Measurements from ENCODE around the gene CDHR2. TPM values are rescaled to one million over a fixed set of nuclear protein-coding genes. Genes with fewer than 3 reads are reported as not detected.
"Not testable (repeated sequence)": the region's sequence is repeated elsewhere in the genome, so short reads cannot be mapped to it uniquely, and the experiment has no call there.

CDHR2 gene
- polyA plus RNA-seq, 4 donors, result 0.49 to 23.2 (median 14.2) TPM

DNA sequence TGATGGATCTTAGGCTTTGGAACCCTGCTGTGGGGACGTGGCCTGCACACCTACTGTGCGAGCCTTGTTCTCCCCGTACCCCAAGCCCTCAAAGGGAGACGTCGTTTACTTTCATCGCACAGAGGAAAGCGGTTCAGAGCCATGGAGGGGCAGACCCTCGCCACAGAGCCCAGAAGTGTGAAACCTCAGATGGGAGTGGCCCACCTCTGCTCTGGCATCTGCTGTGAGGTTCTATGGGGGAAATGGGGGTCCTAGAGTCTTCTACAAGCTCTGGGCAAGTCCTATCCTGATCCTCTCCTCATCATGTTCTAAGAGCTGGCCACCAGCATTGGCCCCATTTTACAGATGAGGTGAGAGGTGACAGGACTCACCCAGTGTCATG lies 8.2 kb upstream of the CDHR2 start:
- no peak for DNase-seq (ENCODE audit: low read depth in 4 of 4, low spot score in 3 of 4)

DNA sequence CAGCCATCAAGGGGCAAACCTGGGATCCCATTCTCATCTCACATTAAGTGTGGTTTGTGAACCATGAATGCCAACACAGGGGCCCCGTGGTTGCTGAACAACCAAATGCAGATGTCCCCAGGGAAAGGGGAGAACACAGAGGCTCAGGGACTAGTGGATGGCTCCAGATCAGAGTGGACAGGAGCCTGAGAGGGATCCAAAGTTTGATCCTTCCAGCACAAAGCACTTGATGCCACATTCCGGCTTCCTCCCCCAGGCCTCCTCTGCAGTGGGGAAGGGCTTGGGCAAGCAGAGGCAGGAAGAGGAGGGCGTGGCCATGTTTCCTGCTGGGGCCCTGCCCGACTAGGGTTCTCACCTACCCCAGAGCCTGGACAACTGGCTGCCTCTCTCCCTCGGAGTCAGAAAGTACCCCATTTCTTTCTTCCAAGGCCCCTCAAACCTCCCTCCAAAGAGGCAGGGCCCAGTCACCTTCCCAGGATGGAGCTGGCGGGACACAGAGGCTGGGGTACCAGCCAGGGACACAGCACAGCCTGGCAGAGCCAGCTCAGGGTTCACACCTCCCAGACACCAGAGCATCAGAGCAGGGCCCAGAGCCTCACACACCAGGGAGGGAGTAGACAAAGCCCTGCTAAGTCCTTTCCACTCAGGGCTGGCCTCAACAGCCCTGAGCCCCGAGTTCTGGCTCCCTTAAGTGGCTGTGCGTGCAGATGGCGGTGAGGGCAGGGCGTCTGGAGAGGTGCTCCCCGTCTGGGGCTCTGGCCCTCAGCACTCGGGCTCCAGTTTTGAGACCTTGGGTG lies 7.6 kb upstream of the CDHR2 start:
- DNase-seq (ENCODE audit: low read depth in 4 of 4, low spot score in 3 of 4), result no peak

DNA sequence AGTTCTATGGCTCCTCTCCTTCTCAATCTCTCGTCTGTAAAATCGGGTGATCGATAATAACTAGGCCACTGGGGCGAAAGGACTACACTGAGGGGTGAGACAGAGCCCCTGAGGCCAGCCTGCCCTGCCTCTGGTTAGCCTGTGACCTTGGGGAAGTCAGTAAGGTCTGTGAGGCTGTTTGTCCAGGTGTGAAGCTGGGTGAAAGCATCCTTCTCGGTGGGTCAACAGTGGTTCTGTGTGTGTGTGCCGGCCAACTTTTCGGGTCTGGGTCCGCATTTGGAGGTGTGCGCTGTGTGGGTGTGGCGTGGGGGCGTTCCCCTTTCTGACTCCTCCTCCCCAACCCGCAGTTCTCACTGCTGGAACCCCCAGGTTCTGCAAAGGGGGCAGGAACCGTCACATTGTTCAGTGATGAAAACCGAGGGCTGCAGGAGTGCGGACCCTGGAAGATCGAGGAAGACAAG lies 7.0 kb upstream of the CDHR2 start:
- no peak for DNase-seq (ENCODE audit: low read depth in 4 of 4, low spot score in 3 of 4)

DNA sequence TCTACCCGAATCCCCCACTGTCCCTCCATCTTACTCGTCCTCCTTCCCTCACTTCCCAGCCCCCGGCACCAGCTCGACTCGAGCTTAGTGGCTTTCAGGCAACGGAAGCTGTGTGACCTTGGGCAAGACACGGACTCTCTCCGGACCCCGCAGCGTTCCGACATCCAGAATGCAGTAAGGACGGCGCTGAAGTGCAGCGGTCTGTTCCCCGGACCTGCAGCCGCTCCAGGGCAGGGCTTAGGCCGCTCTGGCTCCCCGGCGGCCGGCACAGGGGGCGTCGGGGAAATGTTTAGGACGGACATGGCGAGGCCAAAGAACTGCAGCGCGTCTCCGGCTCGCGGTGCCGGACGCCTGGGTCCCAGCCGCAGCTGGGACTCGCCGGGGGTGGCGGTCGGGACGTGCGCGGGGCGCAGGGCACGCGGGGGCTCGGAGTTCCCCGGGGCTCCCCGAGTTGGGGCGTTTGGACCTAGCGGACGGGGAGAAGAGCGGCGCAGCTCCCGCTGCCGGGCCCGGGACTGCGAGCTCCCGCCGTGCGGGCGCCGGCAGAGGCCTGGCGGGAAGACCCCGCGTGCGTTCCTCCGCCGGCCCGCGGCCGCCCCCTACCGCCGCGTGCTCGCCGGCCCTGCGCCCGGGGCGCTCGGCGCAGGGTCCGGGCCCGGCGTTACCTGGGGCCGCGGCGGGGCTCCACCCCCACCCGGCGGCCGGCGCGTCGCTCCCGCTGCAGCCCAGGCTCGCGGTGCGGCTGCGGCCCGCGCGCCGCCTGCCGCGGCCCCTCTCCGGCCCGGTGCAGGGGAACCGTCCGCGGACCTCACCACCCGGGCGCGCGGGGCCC lies 6.3 kb upstream of the CDHR2 start:
- DNase-seq (ENCODE audit: low read depth in 4 of 4, low spot score in 3 of 4), result no peak

DNA sequence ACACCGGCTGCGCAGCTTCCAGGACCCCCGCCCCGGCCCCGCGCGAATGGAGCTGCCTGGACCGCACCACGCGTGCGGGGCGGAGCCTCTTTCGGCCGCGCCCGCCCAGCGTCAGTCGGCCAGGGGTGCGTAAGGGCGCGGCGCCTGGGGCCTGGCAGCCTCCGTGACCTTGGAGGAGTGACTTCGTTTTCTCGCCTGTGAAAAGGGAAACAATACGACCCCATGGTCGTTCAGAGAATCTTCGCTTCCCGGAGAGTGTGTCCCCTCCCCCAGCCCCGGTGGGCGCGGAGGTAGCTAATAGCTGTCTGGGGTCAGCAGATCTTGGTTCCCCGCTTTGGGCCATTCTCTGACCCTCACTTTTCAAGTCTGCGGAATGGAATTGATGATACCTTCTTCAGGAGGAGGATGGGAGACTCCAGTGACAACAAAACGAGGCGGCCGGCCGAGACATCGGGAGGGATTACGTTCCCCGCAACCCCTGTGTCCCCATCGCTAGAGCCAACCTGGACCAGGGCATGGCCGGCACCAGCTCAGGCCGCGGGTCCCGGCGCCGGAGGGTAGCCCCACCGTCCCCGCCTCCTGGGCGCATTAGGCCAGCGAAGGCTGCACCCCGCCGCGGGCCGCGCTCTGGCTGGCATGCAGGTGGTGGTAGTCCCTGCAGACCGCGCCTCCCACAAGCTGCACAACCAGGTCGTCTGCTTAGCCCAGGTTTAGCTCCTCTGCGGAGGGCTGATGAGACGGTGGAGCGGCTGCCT lies 5.5 kb upstream of the CDHR2 start:
- no peak for DNase-seq (ENCODE audit: low read depth in 4 of 4, low spot score in 3 of 4)

DNA sequence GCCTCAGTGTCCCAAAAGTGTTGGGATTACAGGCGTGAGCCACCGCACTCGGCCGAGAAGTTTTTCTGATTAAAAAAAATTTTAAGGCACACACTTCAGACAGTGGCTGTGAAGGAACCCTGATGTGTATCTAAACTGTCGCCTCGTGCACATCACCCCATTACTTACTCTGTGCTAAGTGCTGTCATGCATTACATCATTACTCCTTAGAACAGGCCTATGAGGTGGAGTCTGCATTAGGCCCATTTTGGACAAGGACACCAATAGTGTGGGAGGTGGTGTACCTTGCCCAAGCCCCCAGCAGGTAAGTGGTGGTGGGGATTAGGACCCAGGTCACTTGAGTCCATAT lies 3.8 kb upstream of the CDHR2 start:
- no peak for DNase-seq (ENCODE audit: low read depth in 4 of 4, low spot score in 3 of 4)

DNA sequence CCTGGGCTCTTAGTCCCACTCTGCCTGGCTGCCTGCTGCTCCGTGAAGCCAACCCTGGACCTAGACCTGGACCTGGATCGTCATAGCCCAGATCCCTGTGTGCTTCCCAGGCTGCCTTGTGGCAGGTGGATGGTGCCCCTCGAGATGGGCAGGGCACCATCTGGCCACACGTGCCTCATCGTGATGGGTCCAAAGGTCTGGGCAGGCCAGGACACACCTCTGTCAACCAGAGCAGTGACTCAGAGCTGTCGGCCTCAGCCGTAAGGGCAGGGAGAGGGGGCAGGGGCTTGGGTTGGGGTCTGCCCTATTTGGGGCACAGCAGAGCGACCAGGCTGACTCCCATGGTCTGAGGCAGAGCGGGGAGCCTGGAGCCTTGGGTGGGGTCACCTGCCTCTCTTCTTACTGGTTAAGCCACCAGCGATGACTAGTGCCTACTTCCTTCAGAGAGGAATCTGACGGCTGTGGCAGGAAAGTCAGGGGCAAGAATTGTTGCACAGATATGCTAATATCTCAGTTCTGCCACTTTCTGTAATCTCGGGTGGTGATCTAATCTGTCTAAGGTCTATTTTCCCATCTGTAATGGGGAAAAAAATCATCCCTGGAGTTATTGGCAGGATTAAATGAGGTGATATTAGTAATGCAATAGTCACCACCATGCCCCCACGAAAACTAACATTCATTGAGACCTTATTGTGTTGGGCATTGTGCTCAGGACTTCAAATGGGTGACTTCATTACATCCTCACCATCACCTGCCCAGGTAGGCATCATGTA lies 3.2 kb upstream of the CDHR2 start:
- no peak for DNase-seq (ENCODE audit: low read depth in 4 of 4, low spot score in 3 of 4)

DNA sequence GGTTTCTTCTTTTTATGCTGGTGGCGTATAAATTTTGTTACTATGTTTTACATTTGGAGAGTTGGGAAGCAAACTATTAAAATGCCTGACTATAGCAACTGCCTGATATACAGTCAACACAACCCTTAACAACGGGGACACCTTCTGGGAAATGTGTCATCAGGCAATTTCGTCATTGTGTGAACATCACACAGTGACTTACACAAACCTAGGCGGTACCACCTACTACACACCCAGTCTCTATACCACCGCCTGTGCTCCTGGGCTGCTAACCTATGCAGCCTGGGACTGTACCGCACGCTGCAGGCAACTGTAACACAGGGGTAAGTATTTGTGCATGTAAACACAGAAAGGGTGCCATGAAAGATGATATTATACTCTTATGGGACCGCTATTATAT lies 1.3 kb upstream of the CDHR2 start:
- no peak for DNase-seq (ENCODE audit: low read depth in 4 of 4, low spot score in 3 of 4)

DNA sequence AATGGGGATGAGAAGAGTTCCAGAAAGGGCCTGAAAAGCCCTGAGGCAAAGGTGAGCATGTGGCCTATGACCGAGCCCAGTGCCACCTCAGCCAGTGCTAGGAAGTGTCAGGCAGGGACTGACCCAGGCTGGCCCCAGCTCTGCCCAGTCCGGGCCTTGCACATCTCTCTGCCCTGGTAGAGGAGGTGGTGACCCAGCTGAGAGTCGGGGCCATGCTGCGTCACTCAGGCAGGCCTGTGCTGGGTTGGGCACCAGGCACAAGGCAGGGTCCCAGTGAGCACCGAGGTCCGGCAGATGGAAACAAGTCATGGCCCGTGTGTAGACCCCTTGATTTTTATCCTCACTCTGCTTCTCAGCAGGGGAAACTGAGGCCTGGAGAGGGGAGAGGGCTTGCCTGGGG lies 729 bp downstream of the CDHR2 start:
- DNase-seq (ENCODE audit: low read depth in 4 of 4, low spot score in 3 of 4), result no peak

DNA sequence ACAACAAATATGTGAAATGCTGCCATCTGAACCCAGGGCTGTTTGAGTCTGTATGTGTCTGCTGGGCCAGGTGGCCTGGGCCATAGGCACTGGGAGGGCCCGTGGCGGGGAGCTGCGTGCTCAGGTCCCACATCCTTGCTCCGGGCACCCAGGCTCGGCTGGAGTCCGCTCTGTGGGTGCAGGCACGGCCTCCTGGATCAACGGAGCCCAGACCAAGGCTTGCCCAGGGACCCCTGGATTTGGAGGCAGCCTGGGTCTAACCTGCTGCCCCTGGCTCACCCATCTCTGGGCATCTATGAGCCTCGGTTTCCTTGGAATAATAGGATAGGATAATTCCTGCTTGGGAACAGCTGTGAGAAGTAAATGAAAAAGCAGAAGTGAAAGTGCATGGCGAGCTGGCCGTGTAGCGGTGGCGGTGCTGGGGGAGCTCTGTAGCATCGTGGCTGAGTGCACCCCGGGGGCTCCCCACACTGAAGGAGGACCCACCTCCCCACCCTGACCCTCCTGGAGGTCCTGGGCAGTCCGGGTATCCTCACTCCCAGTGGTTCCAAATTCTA lies 1.2 kb downstream of the CDHR2 start:
- DNase-seq (ENCODE audit: low read depth in 4 of 4, low spot score in 3 of 4), result no peak

DNA sequence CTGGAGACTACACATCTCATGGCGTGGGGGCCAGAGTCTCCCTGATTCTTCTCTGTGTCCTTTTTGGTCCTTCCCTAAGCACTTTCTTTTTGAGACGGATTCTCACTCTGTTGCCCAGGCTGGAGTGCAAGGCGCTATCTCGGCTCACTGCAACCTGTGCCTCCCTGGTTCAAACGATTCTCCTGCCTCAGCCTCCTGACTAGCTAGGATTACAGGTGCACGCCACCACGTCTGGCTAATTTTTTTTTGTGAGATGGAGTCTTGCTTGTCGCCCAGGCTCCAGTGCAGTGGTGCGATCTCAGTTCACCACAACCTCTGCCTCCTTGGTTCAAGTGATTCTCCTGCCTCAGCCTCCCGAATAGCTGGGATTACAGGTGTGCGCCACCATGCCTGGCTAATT lies 1.8 kb downstream of the CDHR2 start:
- not testable (repeated sequence) for DNase-seq (ENCODE audit: low read depth in 4 of 4, low spot score in 3 of 4)

DNA sequence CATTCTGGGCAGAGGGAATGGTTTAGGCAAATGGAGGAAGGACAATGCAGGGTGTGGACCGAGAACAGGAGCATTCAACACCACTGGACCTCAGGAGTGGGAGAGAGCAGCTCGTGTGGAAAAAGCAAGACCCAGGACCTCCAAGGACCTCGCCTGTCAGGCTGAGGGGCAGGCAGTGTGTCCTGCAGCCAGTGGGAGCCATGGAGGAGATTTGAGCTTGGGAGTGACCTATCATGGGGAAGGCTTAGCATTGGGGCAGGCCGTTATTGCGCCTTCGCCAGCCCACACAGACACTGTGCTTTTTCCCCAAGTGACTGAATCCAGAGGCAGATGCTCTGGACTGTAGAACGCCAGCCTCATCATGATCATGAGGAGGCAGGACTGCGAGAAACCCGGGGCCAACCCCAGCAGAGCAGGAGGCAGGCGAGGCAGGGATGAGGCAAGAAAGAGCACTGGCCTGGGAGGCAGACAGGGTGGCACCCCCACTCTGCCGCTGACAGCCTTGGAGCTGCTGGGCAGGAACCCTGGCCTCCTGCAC lies 3.3 kb downstream of the CDHR2 start:
- DNase-seq (ENCODE audit: low read depth in 4 of 4, low spot score in 3 of 4), result no peak

DNA sequence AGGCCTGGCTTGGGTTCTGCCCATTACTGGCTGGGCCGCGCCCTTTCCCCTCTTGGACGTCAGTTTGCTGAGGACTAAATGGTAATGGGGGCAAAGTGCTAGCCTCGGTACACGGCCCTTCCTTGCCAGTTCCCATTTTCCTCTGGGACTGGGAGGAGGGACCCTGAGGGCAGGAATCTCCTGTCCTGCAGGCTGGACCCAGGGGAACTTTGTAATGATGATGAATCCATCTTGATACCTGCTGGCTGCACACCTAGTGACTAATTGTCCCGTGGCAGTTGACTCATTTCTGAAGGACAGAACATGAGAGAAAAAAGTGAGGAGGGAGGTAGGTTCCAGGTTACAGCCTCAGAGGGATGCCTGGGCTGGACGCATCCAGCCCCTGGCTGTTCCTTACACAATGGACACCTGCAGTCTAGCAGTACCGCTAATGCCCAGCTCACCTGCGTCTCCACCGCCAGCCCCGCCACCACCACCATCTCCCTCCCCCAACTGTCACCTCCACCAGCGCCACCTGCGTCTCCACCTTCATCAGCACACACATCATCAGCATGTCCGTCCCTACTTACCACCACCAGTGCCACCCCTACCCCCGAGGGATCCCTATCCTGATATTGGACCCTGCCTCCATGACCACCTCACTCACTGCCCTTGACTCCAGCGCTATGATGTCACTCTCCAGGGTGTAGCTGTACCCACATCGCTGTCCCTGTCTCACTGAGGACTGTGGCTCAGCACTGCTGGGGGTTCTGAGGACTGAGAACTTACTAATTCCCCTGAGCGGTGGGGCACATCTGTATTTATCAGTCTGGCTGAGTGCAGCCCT lies 4.3 kb downstream of the CDHR2 start:
- DNase-seq (ENCODE audit: low read depth in 4 of 4, low spot score in 3 of 4), result no peak

DNA sequence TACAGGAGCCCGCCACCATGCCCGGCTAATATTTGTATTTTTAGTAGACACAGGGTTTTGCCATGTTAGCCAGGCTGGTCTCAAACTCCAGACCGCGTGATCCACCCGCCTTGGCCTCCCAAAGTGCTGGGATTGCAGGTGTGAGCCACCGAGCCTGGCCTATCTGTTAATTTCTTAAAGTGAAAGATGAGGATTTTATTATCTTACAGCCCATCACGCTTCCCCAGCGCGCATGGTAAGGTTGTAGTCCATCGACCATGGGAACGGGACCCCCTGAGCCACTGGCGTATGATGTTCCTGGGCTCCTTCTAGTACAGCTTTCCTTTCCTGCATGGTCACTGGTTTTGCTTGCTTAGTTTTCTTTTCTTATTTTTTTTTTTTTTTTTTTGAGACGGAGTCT lies 8.7 kb downstream of the CDHR2 start:
- no peak for DNase-seq (ENCODE audit: low read depth in 4 of 4, low spot score in 3 of 4)

DNA sequence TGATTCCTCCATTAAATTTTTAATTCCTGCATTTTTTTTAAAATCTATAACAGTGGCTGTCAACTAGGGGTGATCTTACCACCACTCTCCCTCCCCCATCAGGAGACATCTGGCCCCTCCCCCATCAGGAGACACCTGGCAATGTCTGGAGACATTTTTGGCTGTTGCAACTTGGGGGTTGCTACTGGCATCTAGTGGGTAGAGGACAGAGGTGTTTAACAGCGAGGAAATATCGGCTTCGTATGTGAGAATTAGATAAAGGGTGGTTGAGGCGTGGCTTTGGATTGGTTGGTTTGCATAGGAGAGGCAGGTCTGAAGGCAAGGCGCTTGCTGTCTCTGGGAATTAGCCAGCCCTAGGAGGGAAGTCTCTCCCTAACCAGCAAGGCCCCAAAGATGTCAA lies 10.5 kb downstream of the CDHR2 start:
- DNase-seq (ENCODE audit: low read depth in 4 of 4, low spot score in 3 of 4), result no peak

DNA sequence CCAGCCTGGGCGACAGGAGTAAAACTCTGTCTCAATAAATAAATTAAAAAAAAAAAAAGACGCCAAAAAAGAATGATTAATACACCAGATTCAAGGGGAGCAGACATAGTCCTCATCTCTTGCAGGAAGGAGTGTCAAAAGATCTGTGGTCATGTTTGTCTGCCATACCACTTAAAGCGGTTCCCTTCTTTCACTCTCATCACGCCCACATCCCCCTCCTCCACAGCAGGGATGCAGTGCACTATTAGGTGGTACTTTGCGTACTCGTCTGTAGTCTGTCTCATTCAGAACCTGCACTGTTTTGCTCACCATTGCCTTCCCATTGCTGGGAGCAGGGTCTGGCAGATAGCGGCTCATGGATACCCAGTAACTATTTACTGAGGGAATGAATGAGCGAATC lies 11.2 kb downstream of the CDHR2 start:
- DNase-seq (ENCODE audit: low read depth in 4 of 4, low spot score in 3 of 4), result no peak

DNA sequence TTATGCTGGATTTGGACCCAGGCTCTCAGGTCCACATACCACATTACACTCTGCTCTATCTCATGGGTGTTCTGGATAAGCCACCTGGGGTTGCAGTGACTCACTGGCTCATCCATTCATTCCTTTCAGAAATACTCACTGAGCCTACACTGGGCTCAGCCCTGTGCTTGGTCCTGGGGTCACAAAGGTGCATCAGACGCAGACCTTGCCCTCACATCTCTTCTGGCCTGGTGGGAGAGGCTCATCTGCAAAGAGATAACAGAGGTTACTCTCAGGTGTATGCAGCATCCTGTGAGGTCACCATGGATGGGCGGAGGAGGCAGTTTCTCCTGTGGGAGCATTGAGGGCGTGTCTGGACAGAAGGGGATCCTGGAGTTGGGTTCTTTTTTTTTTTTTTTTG lies 12.1 kb downstream of the CDHR2 start:
- no peak for DNase-seq (ENCODE audit: low read depth in 4 of 4, low spot score in 3 of 4)

DNA sequence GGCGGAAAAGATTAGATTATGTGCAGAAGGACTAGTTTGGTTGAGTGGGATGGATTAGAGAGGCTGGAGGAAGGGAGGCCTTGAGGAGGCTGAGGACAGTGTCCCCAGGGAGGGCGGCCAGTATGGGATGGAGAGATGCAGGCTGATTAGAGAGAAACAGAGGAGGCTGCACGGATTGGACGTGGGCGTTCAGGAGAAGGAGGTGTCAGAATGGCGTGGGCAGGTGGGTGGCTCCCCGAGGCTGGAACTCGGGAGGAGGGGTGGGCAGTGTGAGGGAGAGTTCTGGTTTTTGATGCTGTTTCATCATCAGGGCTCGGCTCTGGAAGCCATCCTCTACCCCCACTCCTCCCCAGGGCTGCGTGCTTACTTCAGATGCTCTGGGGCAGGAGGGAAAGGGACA lies 13.0 kb downstream of the CDHR2 start:
- no peak for DNase-seq (ENCODE audit: low read depth in 4 of 4, low spot score in 3 of 4)

DNA sequence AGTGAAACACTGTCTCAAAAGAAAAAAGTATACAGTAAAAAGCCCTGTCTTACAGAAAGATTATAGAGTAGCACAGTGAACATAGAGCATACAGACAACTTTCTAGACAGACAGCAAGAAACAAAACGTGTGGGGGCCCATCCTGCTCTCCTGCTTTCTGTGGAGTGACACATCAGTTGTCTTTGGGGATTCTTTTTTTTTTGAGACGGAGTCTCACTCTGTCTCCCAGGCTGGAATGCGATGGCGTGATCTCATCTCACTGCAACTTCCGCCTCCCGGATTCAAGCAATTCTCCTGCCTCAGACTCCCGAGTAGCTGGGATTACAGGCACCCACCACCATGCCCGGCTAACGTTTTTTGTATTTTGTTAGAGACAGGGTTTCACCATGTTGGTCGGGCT lies 14.9 kb downstream of the CDHR2 start:
- no peak for DNase-seq (ENCODE audit: low read depth in 4 of 4, low spot score in 3 of 4)

Measured in left renal pelvis (tissue), 4 donors.